ENCODE data around the gene TDP1.

- TF ChIP-seq ZNF274 (IDR thresholded peaks at IDR 0.05; ENCODE audit: low read depth, low read length) (no peak), SUZ12 (IDR thresholded peaks at IDR 0.05; ENCODE audit: extremely low read depth, insufficient read depth, insufficient read length) (no peak)
Observed at GRCh38 chr14:90062127-90062794, 106.5 kb downstream of the TDP1 start.
